RWPE2 (cell line): ENCODE measurements around the gene NYAP2.

Experiments
- ATAC-seq: fragments of 200-7000 bp; cut with Tn5 transposase; 3 replicates; pipeline ENCODE4 v1.9.1; 2021; ENCODE audit warnings: low read depth
- DNase-seq: peaks from one replicate; pipeline ENCODE4 v3.0.0-alpha.2; 2020; ENCODE audit warnings: low spot score
- H3K27ac ChIP-seq: fragments of 450-650 bp; 2 replicates; pipeline ENCODE4 v1.5.1; 2017; ENCODE audit warnings: mild to moderate bottlenecking; ENCODE audit not compliant: poor library complexity, severe bottlenecking
- H3K27me3 ChIP-seq: fragments of 250-450 bp; sonication (Bioruptor Pico); 2 replicates; pipeline ENCODE4 v1.5.1; 2021; ENCODE audit warnings: mild to moderate bottlenecking, moderate library complexity; ENCODE audit not compliant: insufficient read depth, poor library complexity, severe bottlenecking
- H3K36me3 ChIP-seq: fragments of 250-450 bp; sonication (Bioruptor Pico); 2 replicates; pipeline ENCODE4 v1.5.1; 2020; ENCODE audit warnings: low read depth, mild to moderate bottlenecking, moderate library complexity
- H3K4me1 ChIP-seq: fragments of 250-450 bp; sonication (Bioruptor Pico); 2 replicates; pipeline ENCODE4 v1.5.1; 2021; ENCODE audit warnings: mild to moderate bottlenecking, moderate library complexity; ENCODE audit not compliant: insufficient read depth, poor library complexity, severe bottlenecking
- H3K4me3 ChIP-seq: fragments of 250-450 bp; sonication (Bioruptor Pico); 2 replicates; pipeline ENCODE4 v1.5.1; 2021; ENCODE audit warnings: mild to moderate bottlenecking, moderate library complexity; ENCODE audit not compliant: severe bottlenecking
- H3K9me3 ChIP-seq: fragments of 250-450 bp; sonication (Bioruptor Pico); 2 replicates; pipeline ENCODE4 v1.5.1; 2021; ENCODE audit warnings: mild to moderate bottlenecking, moderate library complexity; ENCODE audit not compliant: severe bottlenecking
- TF ChIP-seq, protein P1 (sequence below): fragments of 450-650 bp; IDR thresholded peaks from one replicate; pipeline ENCODE4 v1.5.1; 2017; ENCODE audit warnings: mild to moderate bottlenecking, moderate library complexity; ENCODE audit not compliant: poor library complexity, severe bottlenecking

The NYAP2 gene

DNA sequence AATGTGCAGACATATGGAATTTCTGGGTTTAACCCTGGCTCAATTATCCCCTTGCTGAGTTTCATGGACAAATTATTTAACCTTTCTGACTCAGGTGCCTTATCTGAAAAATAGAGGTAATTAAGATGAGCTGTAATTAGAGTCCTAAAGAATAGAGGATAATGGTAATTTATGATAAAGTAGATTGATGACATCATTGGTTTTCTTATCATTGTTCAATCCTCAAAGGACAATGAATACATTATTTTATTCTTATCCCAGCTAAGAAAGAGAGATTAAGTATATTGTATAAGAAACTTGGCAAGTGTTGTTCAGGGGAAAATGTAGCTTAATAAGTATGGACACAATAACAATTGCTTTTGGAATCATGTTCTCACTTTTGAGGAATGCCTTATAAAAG lies 279.3 kb downstream of the NYAP2 start:
- ATAC-seq (no peak), DNase-seq (no peak)
- TF ChIP-seq, protein P1, sequence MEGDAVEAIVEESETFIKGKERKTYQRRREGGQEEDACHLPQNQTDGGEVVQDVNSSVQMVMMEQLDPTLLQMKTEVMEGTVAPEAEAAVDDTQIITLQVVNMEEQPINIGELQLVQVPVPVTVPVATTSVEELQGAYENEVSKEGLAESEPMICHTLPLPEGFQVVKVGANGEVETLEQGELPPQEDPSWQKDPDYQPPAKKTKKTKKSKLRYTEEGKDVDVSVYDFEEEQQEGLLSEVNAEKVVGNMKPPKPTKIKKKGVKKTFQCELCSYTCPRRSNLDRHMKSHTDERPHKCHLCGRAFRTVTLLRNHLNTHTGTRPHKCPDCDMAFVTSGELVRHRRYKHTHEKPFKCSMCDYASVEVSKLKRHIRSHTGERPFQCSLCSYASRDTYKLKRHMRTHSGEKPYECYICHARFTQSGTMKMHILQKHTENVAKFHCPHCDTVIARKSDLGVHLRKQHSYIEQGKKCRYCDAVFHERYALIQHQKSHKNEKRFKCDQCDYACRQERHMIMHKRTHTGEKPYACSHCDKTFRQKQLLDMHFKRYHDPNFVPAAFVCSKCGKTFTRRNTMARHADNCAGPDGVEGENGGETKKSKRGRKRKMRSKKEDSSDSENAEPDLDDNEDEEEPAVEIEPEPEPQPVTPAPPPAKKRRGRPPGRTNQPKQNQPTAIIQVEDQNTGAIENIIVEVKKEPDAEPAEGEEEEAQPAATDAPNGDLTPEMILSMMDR, result no peak
- H3K4me3 ChIP-seq, result no peak overlapping the region
- no peaks in the 10 kb centered on the region for H3K36me3 ChIP-seq
- no peaks in the 10 kb centered on the region for H3K9me3 ChIP-seq
- H3K27ac ChIP-seq, result no peak overlapping the region
- H3K27me3 ChIP-seq, result no peaks in the 10 kb centered on the region
- H3K4me1 ChIP-seq, result no peaks in the 10 kb centered on the region

DNA sequence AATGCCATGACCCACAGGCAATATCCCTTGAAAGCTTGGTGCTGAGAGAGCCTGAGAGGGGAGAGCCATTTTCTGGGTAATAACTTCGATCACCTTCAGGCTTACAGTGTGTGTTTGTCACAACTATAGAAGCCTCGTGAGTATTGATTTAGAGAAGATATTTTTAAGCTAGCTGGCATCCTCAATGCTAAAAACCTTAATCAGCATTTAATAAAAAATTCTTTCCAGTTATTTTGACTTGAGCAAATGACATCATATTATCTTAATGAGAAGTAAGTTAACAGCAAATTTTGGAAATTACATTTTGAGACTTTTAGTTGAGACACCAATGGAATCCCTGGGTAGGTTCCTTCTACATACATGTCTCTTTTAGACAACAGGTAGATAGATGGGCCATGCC lies 283.7 kb downstream of the NYAP2 start:
- no peaks in the 10 kb centered on the region for H3K9me3 ChIP-seq
- no peaks in the 10 kb centered on the region for H3K4me1 ChIP-seq
- no peaks in the 10 kb centered on the region for H3K36me3 ChIP-seq
- no peak overlapping the region for H3K4me3 ChIP-seq
- DNase-seq, result no peak
- H3K27me3 ChIP-seq, result no peaks in the 10 kb centered on the region
- ATAC-seq, result no peak
- TF ChIP-seq, protein P1, result no peak
- H3K27ac ChIP-seq, result no peak overlapping the region

DNA sequence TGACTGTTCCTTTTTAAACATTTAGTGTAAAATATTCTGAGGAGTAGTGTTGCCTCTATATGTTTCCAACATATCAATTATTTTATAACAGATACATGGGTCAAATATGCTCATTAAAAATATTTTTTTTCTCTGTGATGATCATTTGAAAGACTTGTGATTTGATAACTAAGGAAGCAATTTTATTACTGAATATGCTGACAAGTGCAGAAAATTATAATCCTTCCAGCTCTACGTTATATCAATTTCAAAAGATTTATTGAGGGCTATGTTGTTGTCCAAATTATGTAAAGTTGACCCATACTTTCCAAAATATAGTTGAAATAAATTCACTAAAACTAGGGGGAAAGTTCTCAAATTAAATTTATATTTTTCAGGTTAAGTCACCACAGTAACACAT lies 290.6 kb downstream of the NYAP2 start:
- TF ChIP-seq, protein P1, result no peak
- Histone ChIP-seq H3K4me1 (no peaks in the 10 kb centered on the region), H3K4me3 (no peak overlapping the region), H3K27me3 (no peaks in the 10 kb centered on the region), H3K27ac (no peak overlapping the region), H3K36me3 (no peaks in the 10 kb centered on the region), H3K9me3 (no peaks in the 10 kb centered on the region)
- ATAC-seq, result no peak
- DNase-seq, result no peak

DNA sequence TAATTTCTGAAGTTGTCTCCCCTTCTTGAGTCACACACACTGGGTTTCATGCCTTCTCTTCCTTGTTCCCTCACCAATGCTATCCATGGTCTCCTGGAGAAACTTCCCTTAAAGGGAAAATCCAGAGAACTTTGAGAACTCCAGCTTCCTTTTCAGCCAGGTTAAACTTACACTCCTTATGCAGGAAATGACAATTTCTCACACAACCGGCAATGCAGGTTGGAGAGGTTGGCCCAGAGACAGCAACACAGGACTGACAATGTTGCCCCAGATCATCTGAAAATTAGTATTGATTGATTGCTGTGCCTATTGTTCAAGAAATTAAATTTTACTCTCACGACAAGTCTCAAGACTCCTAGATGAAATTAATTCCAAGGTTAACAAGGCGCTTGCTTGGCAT lies 292.2 kb downstream of the NYAP2 start:
- Histone ChIP-seq H3K9me3 (no peaks in the 10 kb centered on the region), H3K4me3 (no peak overlapping the region), H3K27me3 (no peaks in the 10 kb centered on the region), H3K27ac (no peak overlapping the region), H3K36me3 (no peaks in the 10 kb centered on the region), H3K4me1 (no peaks in the 10 kb centered on the region)
- DNase-seq (no peak), ATAC-seq (no peak)
- TF ChIP-seq, protein P1, result no peak

DNA sequence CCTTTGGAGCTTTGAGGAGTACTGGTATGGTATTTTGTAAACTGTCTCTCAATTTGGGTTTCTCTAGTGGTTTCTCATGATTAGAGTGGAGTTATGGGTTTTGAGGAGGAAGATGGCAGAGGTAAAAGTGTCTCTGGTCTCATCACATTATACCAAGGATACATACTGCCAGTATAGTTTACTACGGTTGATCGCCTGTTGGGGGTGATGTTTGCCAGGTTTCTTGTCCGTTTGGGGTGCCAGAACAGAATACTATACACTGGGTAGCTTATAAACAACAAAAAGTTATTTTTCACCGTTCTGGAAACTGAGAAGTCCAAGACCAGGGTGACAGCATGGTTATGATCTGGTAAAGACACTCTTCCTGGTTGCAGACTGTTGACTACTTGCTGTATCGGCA lies 293.7 kb downstream of the NYAP2 start:
- TF ChIP-seq, protein P1, result no peak
- no peak for ATAC-seq

More for the DNA sequence above, 293.7 kb downstream of the NYAP2 start:
- DNase-seq, result no peak
- Histone ChIP-seq H3K36me3 (no peaks in the 10 kb centered on the region), H3K27me3 (no peaks in the 10 kb centered on the region), H3K4me3 (no peak overlapping the region), H3K4me1 (no peaks in the 10 kb centered on the region), H3K27ac (no peak overlapping the region), H3K9me3 (no peaks in the 10 kb centered on the region)
